ENCODE results near the gene SET. TPM values are rescaled to one million over a fixed set of nuclear protein-coding genes. Genes with fewer than 3 reads are reported as not detected.

SET gene
- total RNA-seq, 4 donors from 2014 or later: 102 to 191 (median 170) TPM

DNA sequence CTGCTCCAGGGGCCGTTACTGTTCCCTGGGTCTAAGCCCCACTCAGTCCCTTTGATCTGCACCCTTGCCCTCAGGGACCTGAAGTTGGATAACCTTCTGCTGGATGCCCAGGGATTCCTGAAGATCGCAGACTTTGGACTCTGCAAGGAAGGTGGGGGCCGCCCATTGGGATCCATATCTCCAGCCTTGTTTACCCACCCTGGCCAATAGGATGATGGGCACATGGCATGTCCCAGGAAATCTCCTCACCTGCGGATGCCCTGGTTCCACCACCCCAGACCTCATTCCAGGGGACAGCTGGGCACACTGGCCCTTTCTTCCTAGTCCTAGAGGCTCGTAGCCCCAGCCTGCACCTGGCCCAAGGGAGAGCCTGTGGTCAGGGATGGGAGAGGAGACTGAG lies 29.5 kb downstream of the SET start:
- Histone ChIP-seq H3K36me3 (no peaks in the 10 kb centered on the region), H3K27ac (no peak overlapping the region), H3K4me3 (no peak overlapping the region), H3K27me3 (no peaks in the 10 kb centered on the region), H3K4me1 (no peaks in the 10 kb centered on the region), H3K9me3 (no peaks in the 10 kb centered on the region)
- no peak for ATAC-seq
- in situ Hi-C loops (cut with MboI; ENCODE audit: low sequenced_read_pairs in 4 of 4) (no loop called here), intact Hi-C loops (cut with DNase I; ENCODE audit: low total_unique reads) (no loop called here)
- DNase-seq: no peak
- TF ChIP-seq POLR2A (IDR thresholded peaks at IDR 0.05) (no peak), CTCF (IDR thresholded peaks at IDR 0.05 in 4 of 5, conservative IDR thresholded peaks at IDR 0.05 in 1 of 5) (no peak)

GRCh38 chr9:128719919-128720605 lies 31.0 kb downstream of the SET start:
- in situ Hi-C loops (cut with MboI; ENCODE audit: low sequenced_read_pairs in 4 of 4) (no loop called here), intact Hi-C loops (cut with DNase I; ENCODE audit: low total_unique reads) (no loop called here)
- TF ChIP-seq CTCF (IDR thresholded peaks at IDR 0.05 in 4 of 5, conservative IDR thresholded peaks at IDR 0.05 in 1 of 5): no peak
- TF ChIP-seq POLR2A (IDR thresholded peaks at IDR 0.05): no peak
- H3K36me3 ChIP-seq: no peaks in the 10 kb centered on the region
- no peaks in the 10 kb centered on the region for H3K9me3 ChIP-seq
- no peak overlapping the region for H3K27ac ChIP-seq
- H3K4me1 ChIP-seq: peaks cover 0 to 8% of the 10 kb centered on the region in 2 donors
- H3K4me3 ChIP-seq: no peak overlapping the region
- ATAC-seq (no peak), DNase-seq (no peak)
- no peaks in the 10 kb centered on the region for H3K27me3 ChIP-seq

GRCh38 chr9:128720841-128721486 lies 31.9 kb downstream of the SET start:
- H3K9me3 ChIP-seq: no peaks in the 10 kb centered on the region
- no peak for ATAC-seq
- no peak overlapping the region for H3K4me3 ChIP-seq
- TF ChIP-seq POLR2A (IDR thresholded peaks at IDR 0.05) (no peak), CTCF (IDR thresholded peaks at IDR 0.05 in 4 of 5, conservative IDR thresholded peaks at IDR 0.05 in 1 of 5) (no peak)
- no peak overlapping the region for H3K27ac ChIP-seq
- peaks cover 0 to 8% of the 10 kb centered on the region in 2 donors for H3K4me1 ChIP-seq
- H3K27me3 ChIP-seq: no peaks in the 10 kb centered on the region
- DNase-seq: no peak
- intact Hi-C loops (cut with DNase I; ENCODE audit: low total_unique reads) (no loop called here), in situ Hi-C loops (cut with MboI; ENCODE audit: low sequenced_read_pairs in 4 of 4) (no loop called here)
- no peaks in the 10 kb centered on the region for H3K36me3 ChIP-seq

DNA sequence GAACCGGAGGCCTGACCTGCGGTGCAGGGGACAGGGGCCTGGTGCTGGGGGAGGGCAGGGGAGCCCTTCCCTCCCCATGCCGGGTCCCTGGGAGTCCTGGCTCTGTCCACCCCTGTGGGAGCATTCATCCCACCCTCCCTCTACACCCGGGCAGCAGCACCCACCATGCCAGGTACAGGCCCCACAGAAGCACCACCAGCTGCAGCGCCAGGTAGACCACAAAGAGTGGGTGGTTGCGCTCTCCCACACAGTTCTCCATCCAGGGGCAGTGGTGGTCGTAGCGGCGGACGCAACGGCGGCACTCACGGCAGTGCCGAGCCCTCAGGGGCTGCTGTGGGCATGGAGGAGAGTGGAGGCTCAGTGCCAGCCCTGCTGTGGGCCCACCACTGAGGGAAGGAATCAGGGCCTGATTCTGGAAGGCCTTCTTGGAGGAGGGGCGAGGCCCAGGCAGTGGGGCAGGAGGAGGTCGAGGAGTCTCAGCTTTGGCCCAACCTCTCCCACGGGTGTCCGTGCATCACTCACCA lies 32.5 kb downstream of the SET start:
- H3K27me3 ChIP-seq: no peaks in the 10 kb centered on the region
- H3K4me1 ChIP-seq: peaks cover 0 to 8% of the 10 kb centered on the region in 2 donors
- no peak for ATAC-seq
- H3K4me3 ChIP-seq: no peak overlapping the region
- in situ Hi-C loops (cut with MboI; ENCODE audit: low sequenced_read_pairs in 4 of 4) (no loop called here), intact Hi-C loops (cut with DNase I; ENCODE audit: low total_unique reads) (no loop called here)
- no peak for TF ChIP-seq CTCF (IDR thresholded peaks at IDR 0.05 in 4 of 5, conservative IDR thresholded peaks at IDR 0.05 in 1 of 5)
- no peak for TF ChIP-seq POLR2A (IDR thresholded peaks at IDR 0.05)
- H3K36me3 ChIP-seq: no peaks in the 10 kb centered on the region
- no peaks in the 10 kb centered on the region for H3K9me3 ChIP-seq
- DNase-seq: no peak
- no peak overlapping the region for H3K27ac ChIP-seq
